VCaP (cell line): ENCODE data around the gene PDLIM1.

Experiments used
- H3K27ac ChIP-seq: fragments of 450-650 bp; 2 replicates; pipeline ENCODE4 v1.5.1; 2017
- TF ChIP-seq, protein P1 (sequence below): fragments of 450-650 bp; conservative IDR thresholded peaks from 2 replicates; pipeline ENCODE4 v1.5.1; 2017; ENCODE audit warnings: mild to moderate bottlenecking, moderate library complexity

The PDLIM1 gene

DNA sequence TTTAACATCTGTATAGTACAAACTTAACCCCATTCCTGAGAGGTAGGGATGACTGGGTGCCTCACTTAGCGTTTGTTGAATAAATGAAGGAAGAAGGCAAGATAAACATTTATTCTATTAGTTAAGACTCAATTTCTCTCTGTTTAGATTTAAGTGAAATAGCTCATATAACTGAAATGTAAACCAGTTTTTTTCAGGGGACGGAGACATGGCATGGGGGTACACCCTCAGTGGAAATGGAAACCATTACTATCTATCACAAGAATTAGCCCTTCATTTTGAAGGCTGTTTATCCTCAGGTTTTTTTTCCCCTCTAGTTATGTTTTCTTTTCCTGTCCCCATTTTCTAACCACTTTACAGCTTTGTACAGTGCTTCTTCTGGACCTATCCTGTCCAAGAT, 35.6 kb upstream of the PDLIM1 start:
- TF ChIP-seq, protein P1, sequence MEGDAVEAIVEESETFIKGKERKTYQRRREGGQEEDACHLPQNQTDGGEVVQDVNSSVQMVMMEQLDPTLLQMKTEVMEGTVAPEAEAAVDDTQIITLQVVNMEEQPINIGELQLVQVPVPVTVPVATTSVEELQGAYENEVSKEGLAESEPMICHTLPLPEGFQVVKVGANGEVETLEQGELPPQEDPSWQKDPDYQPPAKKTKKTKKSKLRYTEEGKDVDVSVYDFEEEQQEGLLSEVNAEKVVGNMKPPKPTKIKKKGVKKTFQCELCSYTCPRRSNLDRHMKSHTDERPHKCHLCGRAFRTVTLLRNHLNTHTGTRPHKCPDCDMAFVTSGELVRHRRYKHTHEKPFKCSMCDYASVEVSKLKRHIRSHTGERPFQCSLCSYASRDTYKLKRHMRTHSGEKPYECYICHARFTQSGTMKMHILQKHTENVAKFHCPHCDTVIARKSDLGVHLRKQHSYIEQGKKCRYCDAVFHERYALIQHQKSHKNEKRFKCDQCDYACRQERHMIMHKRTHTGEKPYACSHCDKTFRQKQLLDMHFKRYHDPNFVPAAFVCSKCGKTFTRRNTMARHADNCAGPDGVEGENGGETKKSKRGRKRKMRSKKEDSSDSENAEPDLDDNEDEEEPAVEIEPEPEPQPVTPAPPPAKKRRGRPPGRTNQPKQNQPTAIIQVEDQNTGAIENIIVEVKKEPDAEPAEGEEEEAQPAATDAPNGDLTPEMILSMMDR, result no peak
- no peak overlapping the region for H3K27ac ChIP-seq

DNA sequence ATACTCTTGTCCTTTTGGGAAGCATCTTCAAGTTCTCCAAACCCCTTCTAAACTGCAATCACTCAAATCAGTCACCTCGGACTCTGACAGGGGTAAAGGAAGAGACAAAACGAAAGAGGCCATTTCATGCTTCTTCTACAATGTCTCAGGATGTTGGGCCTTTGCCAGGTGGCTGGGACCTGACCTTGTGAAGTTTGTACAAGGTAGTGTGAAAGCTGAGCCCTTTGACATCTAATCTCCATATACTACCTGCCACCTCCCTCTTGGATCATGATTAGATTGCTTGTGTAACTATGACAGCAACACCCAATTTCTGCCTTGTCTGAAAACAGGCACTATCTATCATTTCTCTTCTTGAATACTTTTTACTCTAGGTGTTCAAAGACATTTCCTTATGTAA, 35.1 kb upstream of the PDLIM1 start:
- no peak overlapping the region for H3K27ac ChIP-seq

GRCh38 chr10:95324436-95325268, 33.8 kb upstream of the PDLIM1 start:
- H3K27ac ChIP-seq, result no peak overlapping the region

More for the DNA sequence above, 35.1 kb upstream of the PDLIM1 start:
- TF ChIP-seq, protein P1, result no peak

DNA sequence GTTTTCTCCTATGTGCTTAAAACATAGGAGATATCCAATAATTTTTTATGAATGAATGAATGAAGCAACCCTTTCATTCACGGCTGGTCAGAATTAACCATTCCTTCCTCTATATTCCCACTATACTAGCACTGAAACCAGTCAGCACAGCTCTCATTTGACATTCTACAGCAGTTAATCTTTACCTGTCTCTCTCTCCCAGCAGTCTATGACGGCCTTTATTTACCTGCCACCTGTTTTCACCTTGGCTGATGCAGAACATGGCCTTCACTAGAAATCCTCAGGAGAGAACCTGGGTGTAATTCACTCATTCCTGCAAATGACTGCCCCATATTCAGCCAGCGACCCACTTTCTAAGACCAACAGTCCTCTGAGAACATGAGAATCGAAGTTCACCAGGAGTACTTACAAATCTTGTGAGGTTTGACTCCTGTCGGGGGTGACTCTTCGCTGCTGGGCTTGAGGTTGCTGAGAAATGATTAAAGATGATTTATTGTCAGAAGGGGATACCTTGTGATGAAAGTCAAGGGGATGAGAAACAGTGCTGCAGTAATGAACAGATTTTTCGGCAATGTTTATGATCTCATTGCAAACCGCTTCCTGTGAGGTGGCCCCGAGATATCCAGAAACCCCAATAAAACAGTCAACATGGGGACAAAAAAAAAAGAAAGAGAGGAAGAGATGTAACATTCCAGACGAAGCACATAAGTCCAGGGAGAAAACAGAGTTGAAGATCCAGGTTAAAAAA, 30.9 kb upstream of the PDLIM1 start:
- TF ChIP-seq, protein P1, result no peak
- H3K27ac ChIP-seq, result no peak overlapping the region

More at GRCh38 chr10:95324436-95325268, 33.8 kb upstream of the PDLIM1 start:
- TF ChIP-seq, protein P1, result no peak

DNA sequence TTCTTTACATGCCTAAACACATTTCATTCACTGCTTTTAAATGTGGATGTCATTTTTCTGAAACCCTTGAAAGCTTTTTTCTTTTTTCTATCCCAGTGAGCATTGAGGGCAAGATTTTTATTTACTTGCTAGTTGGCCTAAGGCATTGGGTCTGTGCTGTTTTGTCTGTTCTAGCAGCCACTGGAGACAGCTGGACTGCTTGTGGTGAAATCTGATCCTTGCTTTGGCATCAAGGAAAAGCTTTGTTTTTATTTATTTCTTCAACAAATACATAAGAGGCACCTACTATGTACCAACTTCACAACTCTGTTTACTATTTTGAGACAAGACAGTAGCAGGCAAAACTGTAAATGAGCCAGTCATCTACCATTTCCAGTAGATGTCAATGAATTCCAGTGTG, 28.4 kb upstream of the PDLIM1 start:
- TF ChIP-seq, protein P1, result no peak
- H3K27ac ChIP-seq, result no peak overlapping the region

GRCh38 chr10:95315509-95315908, 24.7 kb upstream of the PDLIM1 start:
- TF ChIP-seq, protein P1, result no peak
- H3K27ac ChIP-seq, result no peak overlapping the region

GRCh38 chr10:95314192-95314918, 23.6 kb upstream of the PDLIM1 start:
- no peak overlapping the region for H3K27ac ChIP-seq
- TF ChIP-seq, protein P1, result no peak
